Activated T-helper 17 cell treated with anti-CD3 and anti-CD28 coated beads, Interleukin-2, amount 50 U/mL, for 72 hours (primary cell): ENCODE data around the gene GSTT4. TPM values are rescaled to one million over a fixed set of nuclear protein-coding genes. Genes with fewer than 3 reads are reported as not detected.
A peak's percentile ranks its signal among the peaks of the same experiment; 100 is the strongest.
"Not testable (repeated sequence)": the region's sequence is repeated elsewhere in the genome, so short reads cannot be mapped to it uniquely, and the experiment has no call there.

Experiments
- ATAC-seq: fragments of 150-1000 bp; cut with Tn5 transposase; replicated peaks from 2 replicates; pipeline ENCODE4 v1.10.0; 2021; ENCODE audit warnings: mild to moderate bottlenecking, moderate library complexity
- H3K27ac Mint-ChIP-seq: one replicate; pipeline ENCODE4 v1.8.0; 2022; ENCODE audit warnings: mixed read lengths
- H3K27me3 Mint-ChIP-seq: one replicate; pipeline ENCODE4 v1.8.0; 2022; ENCODE audit warnings: mixed read lengths
- H3K36me3 Mint-ChIP-seq: one replicate; pipeline ENCODE4 v1.8.0; 2022; ENCODE audit warnings: low read depth, mild to moderate bottlenecking, mixed read lengths
- H3K4me1 Mint-ChIP-seq: one replicate; pipeline ENCODE4 v1.8.0; 2022; ENCODE audit warnings: mixed read lengths
- H3K4me3 Mint-ChIP-seq: one replicate; pipeline ENCODE4 v1.8.0; 2022; ENCODE audit warnings: mild to moderate bottlenecking, mixed read lengths
- H3K9me3 Mint-ChIP-seq: one replicate; pipeline ENCODE4 v1.8.0; 2022; ENCODE audit warnings: mixed read lengths
- total RNA-seq, 2 donors: library from RNA; stranded (reverse); gene quantifications; one replicate each; pipeline ENCODE4 v1.2.3, GENCODE V29; 2022

The GSTT4 gene
- total RNA-seq = not detected

DNA sequence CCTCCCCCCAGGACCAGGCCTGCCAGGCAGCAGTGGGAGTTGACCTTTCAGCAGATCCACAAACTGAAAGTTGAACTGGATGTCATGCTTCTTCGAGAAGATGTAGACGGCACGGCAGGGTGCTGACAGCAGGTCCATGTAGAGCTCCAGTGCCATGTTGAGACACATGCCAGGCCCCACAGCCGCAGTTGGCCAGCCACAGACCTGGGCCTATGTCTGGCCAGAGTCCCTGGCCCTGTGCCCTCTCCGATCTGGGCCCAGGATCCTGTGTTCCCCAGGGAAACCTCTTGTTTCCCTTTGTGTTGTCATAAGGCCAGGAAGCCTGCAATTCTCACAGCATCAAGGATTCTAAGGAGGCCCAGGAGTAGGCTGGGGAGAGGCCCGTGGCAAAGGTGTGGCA, at the start of gene GSTT4:
GSTT4 (minus strand) TSS at position 253 of the 400 bp plus-strand sequence; CDS start at position 156, 97 bp downstream.
- Mint-ChIP-seq H3K27ac (peak within 1 kb of the TSS; percentile 56), H3K4me1 (no peaks in the 10 kb centered on the region), H3K4me3 (no peak within 1 kb of the TSS), H3K9me3 (no peaks in the 10 kb centered on the region), H3K27me3 (peaks cover 13% of the 10 kb centered on the region), H3K36me3 (no peaks in the 10 kb centered on the region)
- ATAC-seq = no peak

DNA sequence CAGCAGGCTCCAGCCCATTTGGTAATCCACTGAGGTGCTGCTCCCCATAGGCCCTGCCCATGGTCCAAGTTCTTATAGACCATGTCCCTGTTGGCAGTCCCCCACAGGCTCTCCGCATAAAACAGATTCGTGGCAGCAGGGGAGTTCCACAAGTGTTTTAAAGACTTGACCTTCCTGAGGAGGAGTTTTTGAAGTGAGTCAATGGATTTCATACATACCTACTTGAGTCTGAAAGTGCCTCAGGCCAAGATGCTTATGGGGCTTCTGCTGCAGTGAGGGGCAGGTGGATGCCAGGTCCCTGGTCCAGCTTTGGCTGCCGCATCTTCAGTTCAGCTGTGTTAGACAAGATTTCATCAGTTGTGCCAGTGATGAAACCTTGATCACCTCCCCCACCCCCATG, 49.1 kb upstream of the GSTT4 start:
- Mint-ChIP-seq H3K27ac (no peak overlapping the region), H3K36me3 (peaks cover 93% of the 10 kb centered on the region), H3K4me1 (no peaks in the 10 kb centered on the region), H3K4me3 (no peak overlapping the region), H3K27me3 (no peaks in the 10 kb centered on the region), H3K9me3 (no peaks in the 10 kb centered on the region)
- no peak for ATAC-seq

DNA sequence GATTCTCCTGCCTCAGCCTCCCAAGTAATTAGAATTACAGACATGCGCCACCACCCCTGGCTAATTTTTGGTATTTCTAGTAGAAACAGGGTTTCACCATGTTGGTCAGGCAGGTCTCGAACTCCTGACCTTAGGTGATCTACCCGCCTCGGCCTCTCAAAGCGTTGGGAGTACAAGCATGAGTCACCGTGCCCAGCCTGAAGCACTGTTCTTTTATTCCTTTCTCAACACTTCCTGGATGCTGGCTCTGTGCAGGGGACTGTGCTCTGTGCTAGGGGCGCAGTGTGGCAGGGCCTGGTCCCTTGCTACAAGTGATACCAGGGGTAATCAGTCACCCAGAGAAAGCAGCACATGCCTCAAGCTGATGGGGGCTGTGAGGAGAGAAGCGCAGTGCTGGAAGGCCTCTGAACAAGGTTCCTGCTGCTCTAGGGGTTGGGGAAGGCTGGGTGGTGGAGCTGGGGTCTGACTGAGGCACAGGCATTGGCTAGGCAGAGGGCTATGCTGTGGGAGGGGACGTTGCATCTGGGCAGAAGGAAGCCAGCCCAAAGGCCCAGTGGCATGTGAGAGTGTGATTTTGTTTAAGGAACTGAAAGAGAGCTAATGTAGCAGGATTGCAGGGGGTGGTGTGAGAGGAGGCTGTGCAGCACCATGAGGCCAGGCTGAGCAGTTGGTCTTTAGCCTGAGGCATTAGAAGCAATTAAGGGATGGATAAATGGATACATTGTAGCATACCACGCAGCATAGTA, 48.4 kb upstream of the GSTT4 start:
- Mint-ChIP-seq H3K4me1 (no peaks in the 10 kb centered on the region), H3K36me3 (peaks cover 93% of the 10 kb centered on the region), H3K27ac (no peak overlapping the region)

DNA sequence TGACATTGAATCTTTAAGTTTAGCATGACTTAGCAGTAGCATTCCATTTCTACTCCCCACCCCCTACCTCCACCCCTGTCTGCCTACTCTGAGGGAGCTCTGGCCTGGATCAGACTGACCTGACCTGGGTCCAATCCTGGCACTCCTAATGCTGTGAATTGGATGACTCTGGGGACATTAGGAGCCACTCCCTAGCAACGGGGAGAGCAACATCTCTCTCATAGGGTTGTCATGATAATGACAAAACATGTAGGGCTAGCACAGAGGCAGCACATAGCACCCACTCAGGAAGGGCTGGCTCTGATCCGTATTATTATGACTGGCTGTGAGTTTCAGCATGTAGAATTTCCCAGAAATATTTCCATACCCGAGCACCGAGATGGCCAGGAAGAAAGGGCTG, 46.3 kb upstream of the GSTT4 start:
- no peak for ATAC-seq
- H3K36me3 Mint-ChIP-seq = peaks cover 88% of the 10 kb centered on the region
- no peaks in the 10 kb centered on the region for H3K27me3 Mint-ChIP-seq
- H3K9me3 Mint-ChIP-seq = no peaks in the 10 kb centered on the region
- no peak overlapping the region for H3K4me3 Mint-ChIP-seq
- H3K27ac Mint-ChIP-seq = no peak overlapping the region
- no peaks in the 10 kb centered on the region for H3K4me1 Mint-ChIP-seq

More for the DNA sequence above, 48.4 kb upstream of the GSTT4 start:
- no peak for ATAC-seq
- no peak overlapping the region for H3K4me3 Mint-ChIP-seq
- H3K27me3 Mint-ChIP-seq = no peaks in the 10 kb centered on the region
- H3K9me3 Mint-ChIP-seq = no peaks in the 10 kb centered on the region

DNA sequence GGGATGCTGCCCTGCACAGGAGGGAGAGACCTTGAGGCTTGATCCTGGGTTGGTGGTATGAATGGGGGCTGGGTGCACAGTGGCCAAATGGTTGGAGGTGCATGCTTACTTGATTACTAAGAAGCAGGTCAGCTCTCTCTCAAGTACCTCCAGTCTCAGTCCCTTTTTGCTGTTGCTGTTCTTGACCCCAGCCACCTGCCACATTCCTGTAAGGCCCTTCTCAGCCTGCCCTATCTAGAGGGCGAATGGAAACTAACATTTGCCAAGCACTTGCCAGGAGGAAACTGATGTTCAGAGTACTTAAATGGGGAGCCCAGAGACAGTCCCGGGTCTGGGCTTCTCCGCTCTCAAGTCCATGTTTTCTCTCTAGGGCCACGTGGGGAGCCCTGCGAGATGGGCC, 45.8 kb upstream of the GSTT4 start:
- Mint-ChIP-seq H3K27ac (no peak overlapping the region), H3K9me3 (no peaks in the 10 kb centered on the region), H3K4me3 (no peak overlapping the region), H3K27me3 (no peaks in the 10 kb centered on the region), H3K36me3 (peaks cover 88% of the 10 kb centered on the region), H3K4me1 (no peaks in the 10 kb centered on the region)
- ATAC-seq = no peak

DNA sequence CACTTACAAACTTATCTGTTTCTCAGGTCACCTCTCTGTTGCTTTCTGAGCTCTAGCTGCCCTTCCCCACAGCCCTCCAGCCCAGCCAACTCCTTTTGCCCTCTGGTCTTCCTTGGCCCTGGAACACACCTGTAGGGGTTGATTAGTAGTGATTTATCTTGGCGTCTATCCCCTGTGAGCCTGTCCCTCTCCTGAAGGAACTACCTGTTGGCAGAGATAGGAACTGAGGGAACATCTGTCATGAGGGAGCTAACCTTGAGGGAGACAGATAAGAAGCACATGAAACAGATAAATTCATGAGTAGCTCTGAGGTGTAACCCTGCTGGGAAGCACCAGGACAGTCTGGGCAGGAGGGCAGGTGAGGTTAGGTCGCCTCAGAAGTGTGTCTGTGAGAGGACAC, 44.7 kb upstream of the GSTT4 start:
- peak overlapping the region; percentile 56 for H3K27ac Mint-ChIP-seq
- H3K4me1 Mint-ChIP-seq = no peaks in the 10 kb centered on the region
- no peak for ATAC-seq
- no peak overlapping the region for H3K4me3 Mint-ChIP-seq
- no peaks in the 10 kb centered on the region for H3K27me3 Mint-ChIP-seq
- H3K36me3 Mint-ChIP-seq = peaks cover 92% of the 10 kb centered on the region
- no peaks in the 10 kb centered on the region for H3K9me3 Mint-ChIP-seq

DNA sequence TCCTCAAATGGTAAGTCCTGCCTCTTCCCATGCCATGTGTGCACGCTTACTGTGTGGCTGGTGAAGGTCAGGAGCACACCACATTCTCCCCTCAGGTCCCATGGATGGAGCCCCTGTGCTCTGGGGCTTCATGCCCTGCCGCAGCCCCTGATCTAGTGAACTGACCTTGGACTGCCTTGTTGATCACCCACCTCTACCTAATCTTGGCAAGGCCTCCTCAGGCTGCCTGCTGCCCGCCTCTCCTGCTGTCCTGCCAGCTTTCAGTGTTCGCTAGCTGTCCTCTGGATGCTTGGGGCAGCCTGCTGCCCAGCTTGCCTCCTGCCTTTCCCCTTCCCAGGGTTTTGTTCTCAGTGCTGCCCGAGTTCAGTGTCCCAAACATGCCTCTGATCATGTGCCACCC, 44.0 kb upstream of the GSTT4 start:
- no peaks in the 10 kb centered on the region for H3K4me1 Mint-ChIP-seq
- H3K27ac Mint-ChIP-seq = peak overlapping the region; percentile 56
- no peaks in the 10 kb centered on the region for H3K27me3 Mint-ChIP-seq
- peaks cover 92% of the 10 kb centered on the region for H3K36me3 Mint-ChIP-seq
- no peaks in the 10 kb centered on the region for H3K9me3 Mint-ChIP-seq
- ATAC-seq = no peak
- no peak overlapping the region for H3K4me3 Mint-ChIP-seq

DNA sequence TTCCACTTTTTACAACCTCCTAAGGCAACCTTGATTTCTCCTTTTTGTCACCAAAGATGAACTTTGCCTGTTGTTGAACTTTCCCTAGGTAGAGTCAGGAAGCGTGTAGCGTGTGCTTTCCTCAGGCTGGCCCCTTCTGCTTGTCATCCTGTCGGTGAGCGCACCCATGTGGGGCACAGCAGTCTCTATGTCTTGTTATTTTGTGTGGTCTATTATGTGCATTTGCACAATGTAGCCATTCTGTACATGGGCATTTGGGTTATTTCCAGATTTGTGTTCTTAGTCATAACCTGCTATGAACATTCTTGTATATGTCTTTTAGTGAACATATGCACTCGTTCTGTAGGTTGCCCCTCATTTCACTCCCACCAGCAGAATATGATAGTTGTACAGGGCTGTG, 40.8 kb upstream of the GSTT4 start:
- Mint-ChIP-seq H3K9me3 (no peaks in the 10 kb centered on the region), H3K36me3 (peaks cover 95% of the 10 kb centered on the region), H3K4me3 (no peak overlapping the region), H3K27me3 (no peaks in the 10 kb centered on the region), H3K4me1 (no peaks in the 10 kb centered on the region), H3K27ac (peak overlapping the region; percentile 0)
- ATAC-seq = peak; percentile 35

DNA sequence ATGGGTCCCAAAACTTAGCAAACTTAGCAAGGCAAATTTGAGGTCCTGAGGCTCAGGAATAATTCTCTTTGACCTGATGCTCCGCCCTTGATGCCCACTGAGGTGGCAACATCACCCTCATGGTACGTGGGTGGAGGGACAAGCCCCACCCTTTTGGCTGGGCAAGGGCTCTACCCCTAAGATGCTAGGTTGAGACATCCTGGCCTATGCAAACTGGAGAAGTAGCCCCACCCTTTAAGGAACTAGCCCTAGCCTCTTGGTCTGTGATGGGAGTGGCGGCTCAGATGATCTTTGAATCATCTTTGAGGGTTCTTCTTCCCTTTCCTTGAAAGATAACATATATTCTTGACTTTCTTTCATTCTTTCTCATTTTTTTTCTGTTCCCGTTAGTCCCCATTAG, 38.7 kb upstream of the GSTT4 start:
- no peak overlapping the region for H3K4me3 Mint-ChIP-seq
- H3K36me3 Mint-ChIP-seq = peaks cover 95% of the 10 kb centered on the region
- no peaks in the 10 kb centered on the region for H3K4me1 Mint-ChIP-seq
- H3K27me3 Mint-ChIP-seq = no peaks in the 10 kb centered on the region
- H3K9me3 Mint-ChIP-seq = no peaks in the 10 kb centered on the region
- ATAC-seq = no peak
- H3K27ac Mint-ChIP-seq = no peak overlapping the region

DNA sequence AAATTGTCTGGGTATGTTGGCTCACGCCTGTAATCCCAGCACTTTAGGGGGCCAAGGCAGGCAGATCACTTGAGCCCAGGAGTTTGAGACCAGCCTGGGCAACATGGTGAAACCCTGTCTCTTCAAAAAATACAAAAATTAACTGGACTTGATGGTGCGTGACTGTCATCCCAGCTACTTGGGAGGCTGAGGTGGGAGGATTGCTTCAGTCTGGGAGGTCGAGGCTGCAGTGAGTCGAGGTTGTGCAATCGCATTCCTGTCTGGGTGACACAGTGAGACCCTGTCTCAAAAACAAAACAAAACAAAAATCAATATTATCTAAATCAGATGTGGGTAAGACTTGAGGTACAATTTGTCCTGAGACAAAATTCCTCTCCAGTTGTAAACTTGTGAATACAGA, 38.2 kb upstream of the GSTT4 start:
- H3K4me1 Mint-ChIP-seq, ATAC-seq, H3K4me3 Mint-ChIP-seq, H3K9me3 Mint-ChIP-seq, H3K27ac Mint-ChIP-seq, H3K27me3 Mint-ChIP-seq: not testable (repeated sequence)
- peaks cover 95% of the 10 kb centered on the region for H3K36me3 Mint-ChIP-seq

DNA sequence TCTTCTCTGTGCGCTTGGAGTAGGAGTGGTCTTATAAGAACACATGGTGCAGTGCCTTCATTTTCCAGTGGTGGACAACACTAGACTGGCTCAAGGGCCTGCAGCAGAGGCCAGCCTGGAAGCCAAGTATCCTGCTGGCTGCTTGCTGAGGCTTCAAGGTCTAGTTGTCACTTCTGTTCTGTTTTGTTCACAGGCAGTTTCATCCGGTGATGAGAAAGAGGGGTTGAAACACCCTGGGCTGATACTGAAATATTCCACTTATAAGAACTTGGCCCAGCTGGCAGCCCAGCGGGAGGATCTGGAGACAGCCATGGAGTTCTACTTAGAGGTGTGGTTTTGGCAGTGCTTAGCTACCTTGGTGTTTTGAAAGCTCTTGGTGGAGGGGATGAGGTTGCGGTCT, 35.7 kb upstream of the GSTT4 start:
- Mint-ChIP-seq H3K27me3 (no peaks in the 10 kb centered on the region), H3K9me3 (no peaks in the 10 kb centered on the region), H3K4me1 (peaks cover 4% of the 10 kb centered on the region), H3K4me3 (no peak overlapping the region), H3K36me3 (peaks cover 98% of the 10 kb centered on the region), H3K27ac (no peak overlapping the region)
- ATAC-seq = no peak

DNA sequence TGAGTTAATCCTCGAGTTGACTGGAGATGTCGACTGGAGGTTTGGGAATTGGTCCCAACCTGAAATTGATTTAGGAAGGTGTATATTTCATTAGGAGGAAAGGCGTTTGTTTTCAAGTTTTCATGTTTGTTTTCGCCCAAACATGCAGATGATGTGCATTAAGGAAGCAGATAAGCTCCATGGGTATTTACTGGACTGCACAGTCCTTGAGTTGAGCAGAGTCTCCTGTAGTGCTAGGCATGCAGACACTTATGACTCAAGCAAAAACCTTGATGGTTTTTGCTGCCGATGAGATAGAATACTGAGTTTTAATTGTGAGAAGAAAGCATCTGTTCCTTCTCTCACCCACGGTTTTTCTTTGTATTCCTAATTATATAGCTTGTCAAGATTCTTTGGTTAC, 33.8 kb upstream of the GSTT4 start:
- Mint-ChIP-seq H3K36me3 (peaks cover 90% of the 10 kb centered on the region), H3K27me3 (no peaks in the 10 kb centered on the region), H3K27ac (peak overlapping the region; percentile 63), H3K4me3 (no peak overlapping the region), H3K9me3 (no peaks in the 10 kb centered on the region), H3K4me1 (peaks cover 8% of the 10 kb centered on the region)
- no peak for ATAC-seq

DNA sequence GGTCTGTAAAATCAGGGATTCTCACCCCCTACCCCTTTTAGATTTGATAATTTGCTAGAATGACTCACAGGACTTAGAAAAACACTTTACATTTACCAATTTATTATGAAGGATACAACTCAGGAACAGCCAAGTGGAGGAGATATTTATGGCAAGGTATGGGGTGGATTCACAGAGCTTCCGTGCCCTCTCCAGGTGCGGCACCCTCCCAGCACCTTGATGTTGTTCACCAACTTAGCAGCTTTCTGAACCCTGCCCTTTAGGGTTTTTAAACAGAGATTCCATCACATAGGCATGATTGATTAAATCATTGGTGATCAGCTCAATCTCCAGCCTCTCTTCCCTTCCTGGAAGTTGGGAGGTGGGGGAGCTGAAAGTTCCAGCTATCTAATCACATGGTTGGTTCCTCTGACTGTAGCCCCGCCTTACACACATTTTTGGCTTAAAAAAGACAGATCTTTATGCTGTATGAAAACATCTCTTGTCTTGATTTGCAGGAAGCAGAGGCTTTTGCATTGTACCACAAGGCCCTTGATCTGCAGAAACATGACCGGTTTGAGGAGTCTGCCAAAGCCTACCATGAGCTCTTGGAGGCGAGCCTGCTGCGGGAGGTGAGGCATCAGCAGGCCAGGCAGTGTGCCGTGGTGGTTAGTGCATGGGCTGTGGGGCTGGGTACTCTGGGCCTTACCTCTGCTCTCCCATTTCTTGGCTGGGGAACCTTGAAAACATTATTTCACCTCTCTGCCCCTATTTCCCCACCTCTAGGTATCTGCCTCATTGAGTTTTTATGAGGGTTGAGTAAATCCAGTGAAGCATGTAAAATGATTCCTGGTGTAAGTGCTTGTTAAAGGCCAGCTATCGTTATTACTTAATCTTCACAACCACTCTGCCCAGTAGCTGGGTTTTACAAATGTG, 32.9 kb upstream of the GSTT4 start:
- peaks cover 81% of the 10 kb centered on the region for H3K36me3 Mint-ChIP-seq

DNA sequence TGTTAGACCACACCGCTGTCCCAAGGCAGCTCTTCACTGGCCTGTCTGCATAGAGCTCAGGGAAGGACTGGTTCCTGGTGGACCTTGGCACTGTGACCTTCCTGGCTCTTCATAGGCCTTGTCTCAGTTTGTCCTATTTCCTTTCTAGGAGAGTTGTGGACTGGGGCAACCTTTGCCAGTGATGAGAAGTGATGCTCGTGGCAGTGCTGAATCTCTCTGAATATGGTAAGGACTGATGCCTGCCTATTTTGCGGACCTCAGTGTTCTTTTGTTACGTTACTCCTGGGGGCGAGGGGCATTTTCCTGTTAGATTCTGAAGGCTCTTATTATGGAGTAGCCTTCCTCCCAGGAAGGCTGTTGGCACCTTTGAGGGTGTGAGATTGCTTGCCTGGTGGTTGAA, 30.0 kb upstream of the GSTT4 start:
- peaks cover 53% of the 10 kb centered on the region for H3K36me3 Mint-ChIP-seq

More for the DNA sequence above, 32.9 kb upstream of the GSTT4 start:
- Mint-ChIP-seq H3K27ac (peak overlapping the region; percentile 62), H3K27me3 (no peaks in the 10 kb centered on the region), H3K9me3 (no peaks in the 10 kb centered on the region), H3K4me1 (peaks cover 8% of the 10 kb centered on the region), H3K4me3 (no peak overlapping the region)
- ATAC-seq = no peak

DNA sequence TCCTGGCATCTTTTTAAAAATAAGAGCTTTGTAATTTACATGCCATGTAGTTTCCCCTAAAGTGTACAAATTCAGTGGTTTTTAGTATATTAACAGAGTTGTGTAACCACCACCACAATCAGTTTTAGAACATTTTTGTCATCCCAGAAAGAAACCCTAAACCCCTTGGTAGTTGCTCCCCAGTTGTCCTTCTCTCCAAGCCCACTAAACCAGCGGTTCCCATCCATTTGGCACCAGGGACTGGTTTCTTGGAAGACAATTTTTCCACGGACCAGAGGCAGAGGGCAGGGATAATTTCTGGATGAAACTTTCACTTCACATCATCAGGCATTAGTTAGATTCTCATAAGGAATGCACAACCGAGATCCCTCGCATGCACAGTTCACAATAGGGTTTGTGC, 28.5 kb upstream of the GSTT4 start:
- peak overlapping the region; percentile 55 for H3K27ac Mint-ChIP-seq
- no peaks in the 10 kb centered on the region for H3K9me3 Mint-ChIP-seq
- no peak for ATAC-seq
- H3K27me3 Mint-ChIP-seq = no peaks in the 10 kb centered on the region
- no peak overlapping the region for H3K4me3 Mint-ChIP-seq
- H3K4me1 Mint-ChIP-seq = peaks cover 19% of the 10 kb centered on the region
- peaks cover 37% of the 10 kb centered on the region for H3K36me3 Mint-ChIP-seq

More for the DNA sequence above, 30.0 kb upstream of the GSTT4 start:
- no peaks in the 10 kb centered on the region for H3K27me3 Mint-ChIP-seq
- peak overlapping the region; percentile 64 for H3K27ac Mint-ChIP-seq
- H3K4me1 Mint-ChIP-seq = peaks cover 16% of the 10 kb centered on the region
- no peaks in the 10 kb centered on the region for H3K9me3 Mint-ChIP-seq
- H3K4me3 Mint-ChIP-seq = no peak overlapping the region
- no peak for ATAC-seq
